Breast epithelium (tissue), 3 donors: ENCODE results near the gene HIPK2.
A peak's percentile ranks its signal among the peaks of the same experiment; 100 is the strongest.

Source experiments
- POLR2A ChIP-seq: fragments of 450-650 bp; IDR thresholded peaks from one replicate; pipeline ENCODE4 v1.6.1; 2016; ENCODE audit warnings: antibody characterized with exemption, mild to moderate bottlenecking, moderate library complexity
- POLR2AphosphoS5 ChIP-seq, 3 donors: sonication (generic); formaldehyde crosslinking; IDR thresholded peaks; one replicate each; pipeline ENCODE4 v1.6.1; 2017; ENCODE audit warnings: antibody characterized with exemption in 3 of 3
- TF ChIP-seq, protein P1 (sequence below), 3 donors: fragments of 450-650 bp; IDR thresholded peaks; one replicate each; pipeline ENCODE4 v1.5.1; 2016 to 2017; ENCODE audit warnings: antibody characterized with exemption in 3 of 3, mild to moderate bottlenecking in 3 of 3, moderate library complexity in 3 of 3

GRCh38 chr7:139776486-139777132 is 1.2 kb downstream of the HIPK2 start:
- TF ChIP-seq POLR2A (no peak), POLR2AphosphoS5 (IDR thresholded peaks at IDR 0.05) (peak in 1 of 3 donors; percentile 6)
- TF ChIP-seq, protein P1, sequence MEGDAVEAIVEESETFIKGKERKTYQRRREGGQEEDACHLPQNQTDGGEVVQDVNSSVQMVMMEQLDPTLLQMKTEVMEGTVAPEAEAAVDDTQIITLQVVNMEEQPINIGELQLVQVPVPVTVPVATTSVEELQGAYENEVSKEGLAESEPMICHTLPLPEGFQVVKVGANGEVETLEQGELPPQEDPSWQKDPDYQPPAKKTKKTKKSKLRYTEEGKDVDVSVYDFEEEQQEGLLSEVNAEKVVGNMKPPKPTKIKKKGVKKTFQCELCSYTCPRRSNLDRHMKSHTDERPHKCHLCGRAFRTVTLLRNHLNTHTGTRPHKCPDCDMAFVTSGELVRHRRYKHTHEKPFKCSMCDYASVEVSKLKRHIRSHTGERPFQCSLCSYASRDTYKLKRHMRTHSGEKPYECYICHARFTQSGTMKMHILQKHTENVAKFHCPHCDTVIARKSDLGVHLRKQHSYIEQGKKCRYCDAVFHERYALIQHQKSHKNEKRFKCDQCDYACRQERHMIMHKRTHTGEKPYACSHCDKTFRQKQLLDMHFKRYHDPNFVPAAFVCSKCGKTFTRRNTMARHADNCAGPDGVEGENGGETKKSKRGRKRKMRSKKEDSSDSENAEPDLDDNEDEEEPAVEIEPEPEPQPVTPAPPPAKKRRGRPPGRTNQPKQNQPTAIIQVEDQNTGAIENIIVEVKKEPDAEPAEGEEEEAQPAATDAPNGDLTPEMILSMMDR (IDR thresholded peaks at IDR 0.05), result no peak
